Activated CD4-positive, alpha-beta T cell treated with anti-CD3 and anti-CD28 coated beads for 48 hours (primary cell): Measurements from ENCODE around the gene COPZ2.
"Not testable (repeated sequence)": the region's sequence is repeated elsewhere in the genome, so short reads cannot be mapped to it uniquely, and the experiment has no call there.

Experiments
- DNase-seq: peaks from one replicate; pipeline ENCODE4 v3.0.0-alpha.2; 2020

Gene COPZ2

GRCh38 chr17:48027322-48027981, 10.1 kb downstream of the COPZ2 start:
- DNase-seq = no peak

- DNase-seq = peak; percentile 84
Measured at GRCh38 chr17:48026502-48027321, 10.9 kb downstream of the COPZ2 start.

- no peak for DNase-seq
Measured at GRCh38 chr17:48025904-48026501, 11.6 kb downstream of the COPZ2 start.

GRCh38 chr17:48025040-48025903, 12.3 kb downstream of the COPZ2 start:
- DNase-seq = peak; percentile 98

- peak; percentile 54 for DNase-seq
Measured at GRCh38 chr17:48024149-48025039, 13.2 kb downstream of the COPZ2 start.

GRCh38 chr17:48023400-48024148, 14.0 kb downstream of the COPZ2 start:
- peak; percentile 57 for DNase-seq

GRCh38 chr17:48022901-48023300, 14.7 kb downstream of the COPZ2 start:
- no peak for DNase-seq

GRCh38 chr17:48021934-48022333, 15.7 kb downstream of the COPZ2 start:
- no peak for DNase-seq

- not testable (repeated sequence) for DNase-seq
Measured at GRCh38 chr17:48017817-48018158, 19.8 kb downstream of the COPZ2 start.

- DNase-seq = no peak
Measured at GRCh38 chr17:48016112-48016511, 21.5 kb downstream of the COPZ2 start.

GRCh38 chr17:48014595-48015111, 22.9 kb downstream of the COPZ2 start:
- DNase-seq = no peak

- no peak for DNase-seq
Measured at GRCh38 chr17:48013876-48014594, 23.6 kb downstream of the COPZ2 start.

- DNase-seq = no peak
Measured at GRCh38 chr17:48012654-48013053, 24.9 kb downstream of the COPZ2 start.

GRCh38 chr17:48012151-48012520, 25.5 kb downstream of the COPZ2 start:
- DNase-seq = peak; percentile 71

GRCh38 chr17:48011405-48012150, 26.0 kb downstream of the COPZ2 start:
- DNase-seq = peak; percentile 68

- no peak for DNase-seq
Measured at GRCh38 chr17:48010193-48010592, 27.4 kb downstream of the COPZ2 start.

GRCh38 chr17:48006936-48007709, 30.5 kb downstream of the COPZ2 start:
- DNase-seq = no peak

GRCh38 chr17:48004983-48005382, 32.6 kb downstream of the COPZ2 start:
- no peak for DNase-seq
